Spleen (tissue), 7 donors: ENCODE data around the gene FAM120B.

Source experiments
- POLR2A ChIP-seq, 3 donors: fragments of 450-650 bp; IDR thresholded peaks; one replicate each; pipeline ENCODE4 v1.5.1; 2017; ENCODE audit warnings: antibody characterized with exemption in 3 of 3, mild to moderate bottlenecking in 1 of 3
- TF ChIP-seq, protein P1 (sequence below), 11 experiments: fragments of 200-600 bp in 7 of 11; fragments of 450-650 bp in 4 of 11; sonication (generic) in 4 of 11; IDR thresholded peaks in 8 of 11; conservative IDR thresholded peaks in 3 of 11; 1 replicate in 7 of 11; 2 replicates in 4 of 11; pipeline versions ENCODE4 v1.4.0 to v1.8.0; 2016 to 2021; ENCODE audit warnings: antibody characterized with exemption in 11 of 11, inconsistent platforms in 4 of 11, mild to moderate bottlenecking in 1 of 11
- donor health status: DM: no; HTN: no; CAD: no; lungs with moderate emphysema.
- donor health status: DM: no; HTN: no; CAD: no.
- donor health status: DM: no; HTN: no; CAD: no.

DNA sequence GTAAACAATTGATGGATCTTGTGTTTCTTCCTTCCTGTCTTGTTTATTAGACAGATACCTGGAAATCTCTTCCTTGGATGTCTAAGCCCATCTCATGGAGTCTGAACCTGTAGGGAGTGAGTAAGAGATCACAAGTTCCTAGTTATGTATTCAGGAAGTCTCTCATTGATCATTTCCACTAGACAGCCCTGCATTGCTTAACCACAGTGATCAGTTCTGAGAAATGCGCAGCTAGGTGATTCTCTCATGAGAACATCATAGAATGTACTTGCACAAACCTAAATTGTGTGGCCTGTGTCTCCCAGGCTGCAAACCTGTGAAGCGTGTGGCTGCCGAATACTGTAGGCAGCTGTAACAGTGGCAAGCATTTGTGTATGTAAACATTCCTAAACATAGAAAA lies 39.1 kb downstream of the FAM120B start:
- TF ChIP-seq, protein P1, sequence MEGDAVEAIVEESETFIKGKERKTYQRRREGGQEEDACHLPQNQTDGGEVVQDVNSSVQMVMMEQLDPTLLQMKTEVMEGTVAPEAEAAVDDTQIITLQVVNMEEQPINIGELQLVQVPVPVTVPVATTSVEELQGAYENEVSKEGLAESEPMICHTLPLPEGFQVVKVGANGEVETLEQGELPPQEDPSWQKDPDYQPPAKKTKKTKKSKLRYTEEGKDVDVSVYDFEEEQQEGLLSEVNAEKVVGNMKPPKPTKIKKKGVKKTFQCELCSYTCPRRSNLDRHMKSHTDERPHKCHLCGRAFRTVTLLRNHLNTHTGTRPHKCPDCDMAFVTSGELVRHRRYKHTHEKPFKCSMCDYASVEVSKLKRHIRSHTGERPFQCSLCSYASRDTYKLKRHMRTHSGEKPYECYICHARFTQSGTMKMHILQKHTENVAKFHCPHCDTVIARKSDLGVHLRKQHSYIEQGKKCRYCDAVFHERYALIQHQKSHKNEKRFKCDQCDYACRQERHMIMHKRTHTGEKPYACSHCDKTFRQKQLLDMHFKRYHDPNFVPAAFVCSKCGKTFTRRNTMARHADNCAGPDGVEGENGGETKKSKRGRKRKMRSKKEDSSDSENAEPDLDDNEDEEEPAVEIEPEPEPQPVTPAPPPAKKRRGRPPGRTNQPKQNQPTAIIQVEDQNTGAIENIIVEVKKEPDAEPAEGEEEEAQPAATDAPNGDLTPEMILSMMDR (IDR thresholded peaks at IDR 0.05 in 8 of 11, conservative IDR thresholded peaks at IDR 0.05 in 3 of 11) = no peak
- no peak for TF ChIP-seq POLR2A (IDR thresholded peaks at IDR 0.05)
